Upper lobe of left lung (tissue), 4 donors: ENCODE data around the gene TNNI2.

Experiments used
- CTCF ChIP-seq, 6 experiments: fragments of 450-650 bp in 4 of 6; fragments of 200-600 bp in 2 of 6; sonication (generic) in 2 of 6; IDR thresholded peaks; one replicate each; pipeline ENCODE4 v1.5.1; 2016 to 2019; ENCODE audit warnings: antibody characterized with exemption in 6 of 6
- POLR2AphosphoS5 ChIP-seq, 2 donors: sonication (generic); formaldehyde crosslinking; IDR thresholded peaks; one replicate each; pipeline ENCODE4 v1.5.1; 2017; ENCODE audit warnings: antibody characterized with exemption in 2 of 2

DNA sequence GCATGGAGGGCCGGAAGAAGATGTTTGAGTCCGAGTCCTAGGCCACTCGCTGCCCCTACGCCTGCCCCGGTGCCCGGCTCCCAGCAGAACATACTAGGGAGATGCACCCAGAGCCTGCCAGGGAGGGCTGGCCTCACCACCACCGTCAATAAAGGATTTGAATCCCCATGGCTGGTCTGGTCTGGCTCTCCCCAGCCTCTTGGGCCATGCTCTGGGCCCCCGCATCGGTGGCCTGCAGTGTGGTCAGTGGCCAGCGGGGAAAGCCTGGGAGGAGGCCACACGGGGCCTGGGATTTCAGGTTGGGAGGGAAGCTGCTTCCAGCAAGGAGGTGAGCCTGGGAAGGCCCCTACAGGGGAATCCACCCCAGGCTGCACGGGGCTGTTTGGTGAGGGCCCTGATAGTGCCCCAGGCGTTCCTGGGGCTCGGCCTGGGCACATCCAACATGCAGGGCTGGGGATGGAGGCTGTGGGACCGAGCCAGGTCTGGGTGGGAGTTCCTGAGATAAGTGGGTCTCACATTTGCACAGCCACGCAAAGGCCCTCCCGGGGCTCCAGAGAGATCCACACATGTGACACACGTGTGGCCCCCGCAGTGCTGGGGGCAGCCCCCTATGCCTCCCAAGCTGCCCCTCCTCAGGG, 2.8 kb downstream of the TNNI2 start:
- TF ChIP-seq POLR2AphosphoS5 (IDR thresholded peaks at IDR 0.05): no peak
- TF ChIP-seq CTCF (IDR thresholded peaks at IDR 0.05): no peak
